Measurements from ENCODE around the gene SBNO2. TPM values are rescaled to one million over a fixed set of nuclear protein-coding genes. Genes with fewer than 3 reads are reported as not detected.

SBNO2 gene
- total RNA-seq, 1 donor from 2014 or later: 53.0 TPM

- H3K27me3 Mint-ChIP-seq (ENCODE audit: low read depth): no peaks in the 10 kb centered on the region
- peak overlapping the region; percentile 4 for H3K27ac Mint-ChIP-seq
- no peaks in the 10 kb centered on the region for H3K9me3 Mint-ChIP-seq
- no peak overlapping the region for H3K4me3 Mint-ChIP-seq
- DNase-seq (ENCODE audit: low spot score in 2 of 2, unreplicated experiment in 2 of 2): no peak
- H3K36me3 Mint-ChIP-seq: peaks cover 11% of the 10 kb centered on the region
- no peaks in the 10 kb centered on the region for H3K4me1 Mint-ChIP-seq
- TF ChIP-seq, protein P1, sequence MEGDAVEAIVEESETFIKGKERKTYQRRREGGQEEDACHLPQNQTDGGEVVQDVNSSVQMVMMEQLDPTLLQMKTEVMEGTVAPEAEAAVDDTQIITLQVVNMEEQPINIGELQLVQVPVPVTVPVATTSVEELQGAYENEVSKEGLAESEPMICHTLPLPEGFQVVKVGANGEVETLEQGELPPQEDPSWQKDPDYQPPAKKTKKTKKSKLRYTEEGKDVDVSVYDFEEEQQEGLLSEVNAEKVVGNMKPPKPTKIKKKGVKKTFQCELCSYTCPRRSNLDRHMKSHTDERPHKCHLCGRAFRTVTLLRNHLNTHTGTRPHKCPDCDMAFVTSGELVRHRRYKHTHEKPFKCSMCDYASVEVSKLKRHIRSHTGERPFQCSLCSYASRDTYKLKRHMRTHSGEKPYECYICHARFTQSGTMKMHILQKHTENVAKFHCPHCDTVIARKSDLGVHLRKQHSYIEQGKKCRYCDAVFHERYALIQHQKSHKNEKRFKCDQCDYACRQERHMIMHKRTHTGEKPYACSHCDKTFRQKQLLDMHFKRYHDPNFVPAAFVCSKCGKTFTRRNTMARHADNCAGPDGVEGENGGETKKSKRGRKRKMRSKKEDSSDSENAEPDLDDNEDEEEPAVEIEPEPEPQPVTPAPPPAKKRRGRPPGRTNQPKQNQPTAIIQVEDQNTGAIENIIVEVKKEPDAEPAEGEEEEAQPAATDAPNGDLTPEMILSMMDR (IDR thresholded peaks at IDR 0.05; ENCODE audit: unreplicated experiment): no peak
Observed at GRCh38 chr19:1149259-1150045, 24.6 kb downstream of the SBNO2 start.

DNA sequence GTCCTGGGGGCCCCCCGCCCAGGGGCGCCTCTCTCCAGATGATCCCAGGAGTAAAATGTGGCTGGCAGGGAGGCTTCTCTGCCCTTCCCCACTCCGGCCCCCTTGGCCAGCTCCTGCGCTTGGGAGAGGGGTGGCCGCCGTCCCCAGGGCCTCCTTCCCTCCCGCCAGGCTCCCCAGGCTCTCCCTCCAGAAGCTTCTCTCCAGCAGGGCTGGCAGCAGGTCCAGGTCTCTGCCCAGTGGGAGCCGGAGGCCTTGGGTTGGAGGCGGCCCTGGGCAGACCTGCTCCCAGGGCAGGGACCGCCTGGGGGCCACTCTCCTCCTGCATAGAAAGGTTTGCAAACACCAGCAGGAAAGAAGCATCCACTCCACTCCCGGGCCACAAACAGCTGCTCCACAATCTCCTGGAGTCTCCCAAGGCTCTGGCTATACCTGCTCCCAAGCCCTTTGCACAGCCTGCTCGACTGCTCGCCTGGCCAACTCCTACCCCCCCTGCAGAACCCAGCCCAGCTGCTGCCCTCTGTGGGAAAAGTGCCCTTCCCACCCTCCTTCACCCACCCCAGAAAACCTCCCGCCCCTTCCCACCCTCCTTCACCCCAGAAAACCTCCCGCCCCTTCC lies 26.0 kb downstream of the SBNO2 start:
- no peaks in the 10 kb centered on the region for H3K4me1 Mint-ChIP-seq
- H3K36me3 Mint-ChIP-seq: peaks cover 24% of the 10 kb centered on the region
- no peak overlapping the region for H3K4me3 Mint-ChIP-seq
- H3K27ac Mint-ChIP-seq: no peak overlapping the region
- no peaks in the 10 kb centered on the region for H3K27me3 Mint-ChIP-seq (ENCODE audit: low read depth)
- no peak for DNase-seq (ENCODE audit: low spot score in 2 of 2, unreplicated experiment in 2 of 2)
- TF ChIP-seq, protein P1 (IDR thresholded peaks at IDR 0.05; ENCODE audit: unreplicated experiment): no peak
- no peaks in the 10 kb centered on the region for H3K9me3 Mint-ChIP-seq

DNA sequence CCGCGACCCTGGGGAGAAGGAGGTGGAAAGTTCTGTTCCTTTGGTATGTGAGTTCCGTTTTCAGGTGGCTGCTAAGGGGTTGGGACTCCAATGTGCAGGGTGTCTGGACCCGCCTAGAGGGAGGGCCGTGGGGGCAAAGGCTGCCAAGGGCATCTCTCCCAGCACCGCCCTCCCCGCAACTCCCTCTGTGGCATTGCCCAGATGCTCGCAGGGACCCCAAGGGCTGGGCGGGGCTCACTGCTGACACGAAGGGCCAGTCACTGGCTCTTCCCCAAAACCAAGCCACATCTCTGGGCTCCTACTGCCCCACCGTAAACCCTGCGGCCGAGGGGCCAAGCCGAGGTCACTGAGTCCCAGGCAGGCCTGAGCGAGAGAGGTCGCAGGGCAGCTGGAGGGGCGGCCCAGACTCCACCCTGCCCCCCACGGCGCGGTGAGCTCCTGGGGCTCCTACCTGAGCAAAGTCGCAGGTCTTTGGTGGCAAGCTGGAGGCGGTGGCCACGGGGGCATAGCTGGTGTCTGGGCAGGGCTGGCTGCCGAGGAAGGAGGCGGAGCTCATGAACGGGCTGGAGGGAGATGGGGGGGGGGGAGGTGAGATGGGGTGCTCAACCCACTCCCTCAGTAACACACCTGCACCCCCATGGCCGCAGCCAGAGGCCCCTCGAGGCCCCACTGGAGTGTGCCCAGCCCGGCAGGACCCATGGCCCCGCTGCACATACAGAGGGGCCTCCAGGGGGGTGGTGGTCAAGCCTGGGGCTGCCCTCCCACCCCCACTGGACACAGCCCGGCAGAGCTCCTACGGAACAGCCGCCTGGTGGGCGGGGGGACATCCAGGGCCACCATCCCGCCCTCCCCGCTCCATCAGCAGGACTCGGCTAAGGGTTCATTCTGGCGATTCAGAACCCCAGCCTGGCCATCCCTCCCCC lies 26.9 kb downstream of the SBNO2 start:
- H3K9me3 Mint-ChIP-seq: peaks cover 1% of the 10 kb centered on the region
- H3K4me3 Mint-ChIP-seq: no peak overlapping the region
- no peak for DNase-seq (ENCODE audit: low spot score in 2 of 2, unreplicated experiment in 2 of 2)
- peaks cover 26% of the 10 kb centered on the region for H3K36me3 Mint-ChIP-seq
- no peaks in the 10 kb centered on the region for H3K4me1 Mint-ChIP-seq
- TF ChIP-seq, protein P1 (IDR thresholded peaks at IDR 0.05; ENCODE audit: unreplicated experiment): no peak
- no peaks in the 10 kb centered on the region for H3K27me3 Mint-ChIP-seq (ENCODE audit: low read depth)
- no peak overlapping the region for H3K27ac Mint-ChIP-seq

DNA sequence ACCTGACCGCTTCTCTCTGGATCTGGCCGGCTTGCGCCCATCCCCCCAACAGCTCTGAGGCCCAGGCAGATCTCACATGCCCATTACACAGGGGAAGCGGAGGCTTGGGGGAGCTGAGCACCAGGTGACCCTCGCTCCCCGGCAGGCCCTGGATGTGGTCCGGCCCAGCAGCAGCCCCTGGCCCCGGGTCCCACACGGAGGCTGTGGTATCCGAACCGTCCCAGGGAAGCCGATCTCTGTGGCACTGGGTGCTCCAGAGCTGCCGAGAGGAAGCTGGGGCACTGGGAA lies 27.7 kb downstream of the SBNO2 start:
- Mint-ChIP-seq H3K36me3 (peaks cover 30% of the 10 kb centered on the region), H3K4me3 (no peak overlapping the region), H3K9me3 (peaks cover 5% of the 10 kb centered on the region), H3K27ac (no peak overlapping the region), H3K4me1 (no peaks in the 10 kb centered on the region), H3K27me3 (ENCODE audit: low read depth) (no peaks in the 10 kb centered on the region)
- no peak for DNase-seq (ENCODE audit: low spot score in 2 of 2, unreplicated experiment in 2 of 2)
- TF ChIP-seq, protein P1 (IDR thresholded peaks at IDR 0.05; ENCODE audit: unreplicated experiment): no peak

DNA sequence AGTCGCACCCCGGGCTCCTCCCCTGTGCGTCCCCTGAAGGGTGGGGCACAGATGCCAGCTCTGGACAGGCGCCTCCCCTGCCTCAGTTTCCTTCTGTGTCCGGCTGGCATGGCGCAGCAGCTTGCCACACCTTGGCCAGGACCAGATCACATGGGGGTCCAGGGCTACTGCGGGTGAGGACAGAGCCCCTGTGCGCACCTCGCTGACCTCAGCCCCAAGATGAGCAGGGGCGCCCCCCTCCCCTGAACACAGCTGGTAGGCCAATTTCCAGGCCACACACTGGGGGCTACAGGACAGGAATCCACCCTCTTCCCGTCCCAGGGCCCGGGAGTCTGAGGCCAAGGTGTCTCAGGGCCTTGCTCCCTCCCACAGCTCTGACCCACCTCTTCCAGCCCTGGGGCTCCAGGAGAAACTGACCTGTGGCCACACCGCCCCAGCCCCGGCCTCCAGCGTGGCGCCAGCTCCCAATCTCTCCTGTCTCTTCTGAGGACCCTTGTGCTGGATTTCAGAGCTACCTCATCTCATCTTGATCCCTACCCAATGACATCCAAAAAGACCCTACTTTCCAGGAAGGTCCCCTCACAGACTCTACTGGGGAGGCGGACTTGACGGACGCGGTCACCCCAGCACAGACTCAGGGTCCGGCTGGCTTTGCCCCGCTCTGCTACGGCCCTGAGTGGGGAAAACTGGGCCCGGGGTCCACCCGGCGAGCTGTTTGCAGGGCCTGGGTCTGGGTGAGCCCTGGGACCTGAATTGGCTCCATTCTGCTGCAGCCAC lies 28.2 kb downstream of the SBNO2 start:
- Mint-ChIP-seq H3K4me3 (no peak overlapping the region), H3K27ac (no peak overlapping the region), H3K4me1 (no peaks in the 10 kb centered on the region), H3K27me3 (ENCODE audit: low read depth) (no peaks in the 10 kb centered on the region), H3K36me3 (peaks cover 34% of the 10 kb centered on the region), H3K9me3 (peaks cover 5% of the 10 kb centered on the region)
- DNase-seq (ENCODE audit: low spot score in 2 of 2, unreplicated experiment in 2 of 2): no peak
- TF ChIP-seq, protein P1 (IDR thresholded peaks at IDR 0.05; ENCODE audit: unreplicated experiment): no peak

Data from mesothelial cell of epicardium (in vitro differentiated cells).